BJ (cell line): ENCODE data around the gene MATK. TPM values are rescaled to one million over a fixed set of nuclear protein-coding genes. Genes with fewer than 3 reads are reported as not detected.

Experiments
- CTCF ChIA-PET: fragments of 350-600 bp; formaldehyde crosslinking; extraction: SDS; loops from one replicate; lab custom pipeline; 2021; ENCODE audit warnings: antibody characterized with exemption, inconsistent platforms; lab: Yijun Ruan, JAX
- POLR2A ChIA-PET: fragments of 300-600 bp; sonication (Branson Sonifier 250); formaldehyde crosslinking; extraction: SDS; loops from one replicate; lab custom pipeline; 2021; ENCODE audit warnings: antibody characterized with exemption; lab: Charles Lee
- DNase-seq: peaks from one replicate; pipeline ENCODE4 v3.0.0-alpha.2; 2011; ENCODE audit warnings: low read depth
- H3K27me3 ChIP-seq: 2 replicates; pipeline ENCODE4 v1.6.0; 2011; ENCODE audit warnings: low read length; ENCODE audit not compliant: control insufficient read depth, insufficient read depth
- H3K36me3 ChIP-seq: 2 replicates; pipeline ENCODE4 v1.5.1; 2011; ENCODE audit warnings: low read length; ENCODE audit not compliant: control insufficient read depth, insufficient read depth
- H3K4me3 ChIP-seq: 2 replicates; pipeline ENCODE4 v1.5.1; 2011; ENCODE audit warnings: low read depth, mild to moderate bottlenecking, control low read depth, low read length
- CTCF ChIP-seq: IDR thresholded peaks from 2 replicates; pipeline ENCODE4 v1.5.1; 2011; ENCODE audit warnings: low read depth, mild to moderate bottlenecking, control low read depth, inconsistent platforms, low read length, moderate library complexity; ENCODE audit not compliant: insufficient read depth
- polyA plus RNA-seq: library from polyadenylated mRNA; depleted of rRNA; stranded (reverse); fragments of >200 nt; gene quantifications from 2 replicates; pipeline ENCODE4 v1.2.3, GENCODE V29; 2011

The MATK gene
- polyA plus RNA-seq, 1 experiment, result not detected

DNA sequence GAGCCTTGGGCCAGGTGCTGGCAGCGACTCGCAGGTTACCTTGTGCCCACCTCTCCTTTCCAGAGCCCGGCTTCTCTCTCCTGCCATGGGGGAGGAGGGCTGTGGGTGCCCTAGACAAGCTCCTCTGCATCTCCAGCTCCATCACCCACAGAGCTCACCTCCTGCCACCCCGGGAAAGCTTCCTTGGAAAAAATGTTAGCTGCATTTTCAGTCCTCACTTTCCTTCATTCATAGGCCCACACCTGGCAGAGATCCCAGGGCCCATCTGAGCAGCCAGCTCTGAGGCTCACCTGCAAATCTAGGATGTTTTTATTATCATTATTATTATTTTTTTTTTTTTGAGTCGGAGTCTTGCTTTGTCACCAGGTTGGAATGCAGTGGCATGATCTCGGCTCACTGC lies 45.8 kb upstream of the MATK start:
- no peak overlapping the region for H3K4me3 ChIP-seq
- no peak for DNase-seq
- no peaks in the 10 kb centered on the region for H3K36me3 ChIP-seq
- CTCF ChIA-PET, result interaction anchor here (1.0 to 3.4 kb wide), 2 partner anchors 10 to 21 kb away, joined by 3 to 22 read pairs; no protein-coding TSS in a partner anchor
- no peaks in the 10 kb centered on the region for H3K27me3 ChIP-seq
- no peak for TF ChIP-seq CTCF
- POLR2A ChIA-PET, result no interaction called here

- Histone ChIP-seq H3K4me3 (no peak overlapping the region), H3K27me3 (no peaks in the 10 kb centered on the region), H3K36me3 (no peaks in the 10 kb centered on the region)
- no peak for TF ChIP-seq CTCF
- CTCF ChIA-PET, result interaction anchor here (1.0 to 3.4 kb wide), 2 partner anchors 9 to 21 kb away, joined by 3 to 22 read pairs; no protein-coding TSS in a partner anchor
- POLR2A ChIA-PET, result no interaction called here
- DNase-seq, result no peak
These were observed 45.4 kb upstream of the MATK start for GRCh38 chr19:3831601-3832000.

GRCh38 chr19:3830621-3831589 lies 44.7 kb upstream of the MATK start:
- DNase-seq, result no peak
- Histone ChIP-seq H3K36me3 (no peaks in the 10 kb centered on the region), H3K4me3 (no peak overlapping the region), H3K27me3 (no peaks in the 10 kb centered on the region)
- TF ChIP-seq CTCF, result no peak
- ChIA-PET POLR2A (no interaction called here), CTCF (interaction anchor here (1.2 to 3.4 kb wide), 2 partner anchors 9 to 18 kb away, joined by 3 to 22 read pairs; no protein-coding TSS in a partner anchor)

GRCh38 chr19:3827306-3827705 lies 41.1 kb upstream of the MATK start:
- ChIA-PET CTCF (no interaction called here), POLR2A (no interaction called here)
- Histone ChIP-seq H3K4me3 (no peak overlapping the region), H3K27me3 (no peaks in the 10 kb centered on the region), H3K36me3 (no peaks in the 10 kb centered on the region)
- TF ChIP-seq CTCF, result no peak
- no peak for DNase-seq

- H3K27me3 ChIP-seq, result no peaks in the 10 kb centered on the region
- ChIA-PET POLR2A (no interaction called here), CTCF (no interaction called here)
- no peak overlapping the region for H3K4me3 ChIP-seq
- no peak for TF ChIP-seq CTCF
- no peaks in the 10 kb centered on the region for H3K36me3 ChIP-seq
- DNase-seq, result no peak
These were observed 40.0 kb upstream of the MATK start for GRCh38 chr19:3826163-3826562.
